HG02642 (cell line): Measurements from ENCODE around the gene APEH.
A peak's percentile ranks its signal among the peaks of the same experiment; 100 is the strongest.

Experiments used
- ATAC-seq: cut with Tn5 transposase; IDR thresholded peaks from one replicate; pipeline ENCODE4 v1.9.1; 2021; ENCODE audit warnings: mild to moderate bottlenecking; ENCODE audit not compliant: unreplicated experiment, poor library complexity

Gene APEH

GRCh38 chr3:49673715-49674496 is at the start of gene APEH:
Gene APEH (plus strand): TSS chr3:49674351. CDS start chr3:49674402, 51 bp downstream.
- peak; percentile 81 for ATAC-seq

- no peak for ATAC-seq
These were observed 49.1 kb upstream of the APEH start for GRCh38 chr3:49625071-49625470.

DNA sequence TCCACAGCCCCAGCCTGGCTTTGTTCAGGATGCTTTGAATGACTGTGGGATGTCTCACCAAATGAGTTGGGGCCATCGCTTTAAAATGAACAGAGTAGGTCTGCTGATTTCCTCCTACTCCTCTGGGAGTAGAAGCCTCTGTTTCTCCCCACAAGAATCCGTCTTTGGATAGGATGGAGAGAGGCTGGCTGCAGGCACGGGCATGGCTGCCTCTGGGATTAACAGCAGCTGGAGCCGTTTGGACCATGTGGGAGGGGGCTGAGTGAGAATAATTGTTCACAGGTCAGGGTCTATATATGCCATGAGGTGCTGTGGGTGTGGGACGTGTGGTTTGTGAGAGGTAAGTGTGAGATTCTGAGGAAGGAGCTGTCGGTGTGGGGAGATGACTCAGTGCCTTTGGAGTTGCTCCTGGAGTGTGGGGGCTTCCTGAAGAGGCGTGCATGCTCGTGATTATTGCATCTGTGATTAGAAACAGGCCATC is 48.0 kb upstream of the APEH start:
- ATAC-seq, result no peak

DNA sequence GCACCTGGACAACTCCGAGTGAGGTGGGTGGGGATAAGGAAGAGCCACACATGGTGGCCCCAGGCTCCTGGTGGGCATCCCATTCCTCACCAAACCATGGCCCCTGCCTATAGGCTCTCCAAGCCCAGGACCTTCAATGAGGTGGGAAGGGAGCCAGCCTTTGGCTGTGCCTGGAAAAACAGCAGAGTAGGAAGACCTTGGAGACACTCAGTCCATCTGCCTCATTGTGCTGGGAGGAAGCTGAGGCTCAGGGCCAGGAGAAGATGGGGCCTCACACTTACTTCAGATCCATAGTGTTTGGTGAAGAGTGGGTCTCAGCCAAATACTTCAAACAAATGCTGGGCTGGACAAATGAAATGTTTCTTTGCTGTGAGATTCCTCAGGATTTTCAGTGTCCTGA is 47.4 kb upstream of the APEH start:
- ATAC-seq, result no peak

DNA sequence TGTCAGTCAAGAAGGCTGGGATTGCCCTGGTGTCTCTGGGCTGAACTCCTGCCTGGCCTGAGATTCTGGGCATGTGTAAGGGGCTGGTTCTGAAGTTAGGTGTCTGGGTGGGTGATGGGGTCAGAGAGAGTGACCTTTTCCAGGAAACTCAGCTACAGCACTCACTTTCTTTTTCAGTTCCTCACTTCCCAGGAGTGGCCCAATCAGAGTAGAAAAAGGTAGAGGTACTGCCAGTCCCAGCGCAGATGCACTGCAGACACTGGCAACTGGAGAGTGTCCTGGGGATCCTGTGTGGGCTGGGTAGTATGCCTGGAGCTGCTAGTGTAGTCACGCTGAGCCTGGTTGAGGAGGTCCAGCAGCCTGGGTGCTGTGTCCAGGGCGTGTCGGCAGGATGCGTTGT is 46.5 kb upstream of the APEH start:
- no peak for ATAC-seq

DNA sequence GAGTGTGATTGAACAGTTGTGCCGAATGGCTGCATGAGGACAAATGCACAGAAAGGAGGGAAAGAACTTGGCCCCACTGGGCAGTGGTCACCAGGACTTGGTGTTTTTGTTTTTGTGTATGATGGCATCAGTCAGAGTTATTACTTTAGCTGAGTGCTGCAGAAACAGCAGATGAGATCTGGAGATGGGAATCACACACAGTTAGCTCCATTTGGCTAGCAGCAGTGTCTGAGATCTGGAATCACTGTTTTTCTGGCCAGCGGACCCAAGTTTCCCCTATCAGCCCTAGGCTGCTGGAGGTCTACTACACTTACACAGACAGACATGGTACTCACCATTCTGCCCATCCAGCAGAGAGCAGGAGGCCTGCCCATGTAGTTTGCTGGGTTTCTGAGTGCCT is 45.9 kb upstream of the APEH start:
- no peak for ATAC-seq

DNA sequence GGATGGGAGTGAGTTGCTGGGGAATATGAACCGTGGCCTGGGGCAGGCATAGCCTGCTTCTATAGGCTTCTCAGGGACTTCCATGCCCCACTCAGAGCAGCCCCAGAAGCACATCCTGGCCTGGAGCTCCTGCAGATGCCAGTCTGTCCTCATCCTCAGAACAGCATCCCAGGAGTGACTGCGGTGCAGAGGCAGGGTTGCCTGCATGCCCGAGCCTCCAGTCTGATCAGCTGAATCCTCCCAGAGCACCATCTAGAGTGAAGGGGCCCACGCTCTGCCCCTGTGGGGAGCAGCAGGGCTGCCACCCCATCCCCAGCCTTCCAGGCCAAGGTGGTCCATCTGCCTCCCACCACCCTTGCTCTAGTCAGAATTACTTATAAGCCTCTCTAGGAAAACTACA is 44.7 kb upstream of the APEH start:
- ATAC-seq, result no peak

DNA sequence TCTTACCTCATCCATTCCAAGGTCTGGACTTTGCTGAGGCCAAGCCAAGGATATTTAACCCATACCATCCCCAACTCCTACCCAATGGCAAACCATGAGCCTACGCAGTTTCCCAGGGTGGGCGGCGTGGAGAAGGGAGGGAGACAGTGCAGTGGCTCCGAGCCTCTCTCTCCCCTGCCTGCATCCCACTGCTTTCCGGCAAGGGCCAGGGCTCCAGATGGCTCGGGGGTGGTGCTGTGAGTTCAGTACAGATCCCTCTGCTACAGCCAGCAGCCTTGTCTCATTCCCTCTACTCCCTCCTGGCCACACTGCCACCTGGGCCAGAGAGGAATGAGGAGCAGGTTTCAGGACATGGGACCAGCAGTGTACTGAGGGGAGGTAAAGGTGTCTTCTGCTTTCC is 44.3 kb upstream of the APEH start:
- ATAC-seq, result no peak

DNA sequence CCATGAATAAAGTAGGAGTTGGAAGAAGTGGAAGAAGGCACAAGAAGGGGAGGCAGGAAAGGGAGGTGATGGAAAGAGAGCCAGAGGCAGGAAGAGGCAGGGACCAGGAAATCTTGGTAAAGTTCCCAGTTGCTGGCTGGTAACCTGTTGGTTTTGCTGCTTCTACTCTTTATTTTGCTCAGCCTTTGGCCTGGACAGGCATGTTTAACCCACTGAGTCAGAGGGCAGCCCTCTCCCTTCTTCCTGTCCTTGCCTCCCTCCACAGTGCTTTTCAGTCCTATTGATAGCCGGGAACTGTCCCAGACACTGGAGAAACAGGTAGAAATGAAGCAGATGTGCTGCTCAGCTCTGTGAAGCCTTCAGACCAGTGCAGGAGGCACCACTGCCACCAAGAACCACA is 43.4 kb upstream of the APEH start:
- no peak for ATAC-seq

DNA sequence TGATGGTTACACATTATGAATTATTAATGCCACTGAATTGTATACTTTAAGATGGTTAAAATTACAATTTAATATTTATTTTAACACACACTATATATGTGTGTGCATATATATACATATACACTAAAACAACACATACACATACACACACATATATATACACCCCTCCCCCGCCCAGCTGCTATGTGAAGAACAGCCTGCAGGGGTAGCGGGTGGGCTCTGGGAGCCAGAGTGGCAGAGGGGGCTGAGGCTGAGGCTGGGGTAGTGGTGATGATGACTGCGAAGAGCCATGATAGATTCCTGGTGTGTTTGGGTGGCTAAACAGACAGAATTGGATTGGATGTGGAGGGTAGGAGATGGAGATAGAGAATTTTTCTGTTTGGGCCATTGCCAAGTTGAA is 39.4 kb upstream of the APEH start:
- no peak for ATAC-seq

DNA sequence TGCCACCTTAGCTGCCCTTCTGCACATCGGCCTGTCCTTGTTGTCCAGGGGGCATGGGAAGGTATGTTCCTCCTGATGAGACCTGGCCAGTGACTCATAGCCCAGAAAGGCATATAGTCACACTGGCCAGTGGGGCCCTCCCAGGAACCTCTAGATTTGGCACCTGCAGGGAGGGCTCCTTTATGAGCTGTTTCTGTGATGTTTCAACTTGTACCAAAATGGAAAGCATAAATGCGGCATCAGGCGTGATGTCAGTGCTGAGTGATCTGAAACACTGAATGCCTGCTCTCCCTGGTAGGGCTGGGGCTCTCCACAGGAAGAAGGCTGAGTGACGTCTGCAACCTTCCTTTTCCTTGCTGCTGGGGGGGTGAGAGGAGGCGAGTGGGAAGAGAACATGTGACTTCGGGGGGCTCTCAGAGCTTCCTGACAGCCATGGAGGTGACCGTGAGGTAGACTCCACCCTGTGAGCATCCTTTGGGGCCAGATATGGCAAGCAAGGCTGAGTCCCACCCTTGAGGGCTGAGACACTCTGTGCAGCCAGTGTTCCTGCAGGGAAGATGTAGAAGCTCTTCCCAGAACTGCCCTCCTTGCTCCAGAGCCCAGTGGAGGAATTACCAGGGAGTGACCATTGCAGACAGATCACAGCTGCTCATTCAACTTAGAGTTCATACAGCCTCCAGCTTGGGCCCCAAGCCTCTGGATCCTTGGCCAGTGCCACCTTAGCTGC is 37.1 kb upstream of the APEH start:
- ATAC-seq, result no peak

GRCh38 chr3:49638445-49638844 is 35.7 kb upstream of the APEH start:
- ATAC-seq, result no peak

GRCh38 chr3:49639551-49639950 is 34.6 kb upstream of the APEH start:
- ATAC-seq, result no peak

DNA sequence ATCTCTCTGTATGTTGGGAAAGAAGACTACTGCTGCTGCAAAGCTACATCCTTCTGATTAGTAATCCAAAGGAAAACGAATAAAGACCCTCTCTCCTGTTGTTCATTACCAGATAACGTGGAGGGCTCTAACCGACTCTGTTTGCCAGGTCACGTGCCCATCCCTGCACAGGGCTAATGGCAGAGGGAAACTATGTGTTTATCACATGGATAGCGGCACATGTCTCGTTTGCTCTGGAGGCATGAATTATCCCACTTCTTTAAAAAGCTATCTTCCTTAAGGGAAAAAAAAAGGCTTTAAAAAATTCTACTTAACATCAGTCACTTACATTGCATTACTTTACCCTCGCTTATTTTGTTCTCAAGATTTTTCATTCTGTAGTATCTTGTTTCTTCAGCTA is 32.9 kb upstream of the APEH start:
- ATAC-seq, result no peak

DNA sequence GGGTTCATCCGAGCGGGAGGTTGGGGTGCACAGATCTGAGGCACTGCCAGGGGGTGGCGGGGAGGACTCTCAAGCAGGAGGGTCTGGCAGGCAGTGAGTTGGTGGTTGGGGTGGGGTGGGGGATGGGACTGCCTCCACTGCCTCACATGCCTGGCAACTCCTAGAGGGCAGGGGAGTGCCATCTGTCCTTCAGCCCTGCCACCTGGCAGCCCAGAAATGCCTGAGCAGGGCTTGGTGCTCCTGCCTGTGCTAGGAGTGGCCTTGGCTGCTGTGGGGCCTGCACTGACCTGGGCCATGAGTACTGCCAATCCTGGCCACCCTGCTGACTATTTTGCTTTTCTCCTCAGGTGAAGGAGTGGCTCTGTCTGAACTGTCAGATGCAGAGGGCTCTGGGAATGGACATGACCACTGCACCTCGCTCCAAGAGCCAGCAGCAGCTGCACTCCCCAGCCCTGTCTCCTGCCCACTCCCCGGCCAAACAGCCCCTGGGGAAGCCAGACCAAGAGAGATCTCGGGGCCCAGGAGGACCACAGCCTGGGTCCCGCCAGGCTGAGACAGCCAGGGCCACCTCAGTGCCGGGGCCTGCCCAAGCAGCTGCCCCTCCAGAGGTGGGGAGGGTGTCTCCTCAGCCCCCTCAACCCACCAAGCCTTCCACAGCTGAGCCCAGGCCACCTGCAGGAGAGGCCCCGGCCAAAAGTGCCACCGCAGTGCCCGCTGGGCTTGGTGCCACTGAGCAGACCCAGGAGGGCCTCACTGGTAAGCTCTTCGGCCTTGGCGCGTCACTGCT is 32.0 kb upstream of the APEH start:
- ATAC-seq, result no peak

- ATAC-seq, result no peak
These were observed 31.4 kb upstream of the APEH start for GRCh38 chr3:49642708-49643145.

DNA sequence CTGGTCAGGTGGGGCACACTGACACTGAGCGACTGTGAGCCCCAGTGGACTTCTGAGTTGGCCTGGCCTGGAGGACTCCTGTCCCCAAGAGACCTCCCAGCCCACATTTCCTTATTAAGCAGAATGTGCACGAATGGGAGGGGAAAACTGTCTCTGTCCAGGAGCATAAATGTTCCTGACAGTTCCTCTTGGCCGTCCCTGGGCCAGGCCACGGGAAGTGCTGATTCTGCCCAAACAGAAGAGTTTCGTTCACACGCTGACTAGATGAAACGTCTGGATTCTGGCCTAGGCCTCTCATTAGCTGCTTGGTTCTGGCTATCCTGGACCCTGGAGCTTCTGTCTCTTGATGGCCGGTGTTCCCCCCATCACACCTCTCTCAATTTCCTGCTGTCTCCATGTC is 29.5 kb upstream of the APEH start:
- no peak for ATAC-seq

- ATAC-seq, result no peak
These were observed 27.9 kb upstream of the APEH start for GRCh38 chr3:49646236-49646635.

DNA sequence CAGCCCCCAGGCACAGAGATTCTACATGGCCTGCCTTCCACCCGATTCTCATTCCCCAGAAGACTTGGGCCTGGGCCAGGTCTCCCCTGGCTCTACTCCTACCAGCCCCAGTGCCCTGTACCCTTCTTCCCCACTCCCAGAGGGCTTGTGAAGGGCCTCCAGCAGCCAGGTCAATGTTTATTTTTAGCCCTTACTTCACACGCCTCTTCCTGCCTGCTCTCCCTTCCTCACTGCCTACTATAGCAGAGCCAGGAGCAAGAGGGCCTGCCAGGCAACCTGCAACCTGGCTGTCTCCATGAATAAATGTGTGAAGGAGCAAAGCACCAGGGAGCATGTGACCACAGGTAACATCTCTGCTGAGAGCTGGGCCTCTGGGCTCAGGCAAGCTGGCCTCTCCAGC is 26.4 kb upstream of the APEH start:
- ATAC-seq, result no peak

DNA sequence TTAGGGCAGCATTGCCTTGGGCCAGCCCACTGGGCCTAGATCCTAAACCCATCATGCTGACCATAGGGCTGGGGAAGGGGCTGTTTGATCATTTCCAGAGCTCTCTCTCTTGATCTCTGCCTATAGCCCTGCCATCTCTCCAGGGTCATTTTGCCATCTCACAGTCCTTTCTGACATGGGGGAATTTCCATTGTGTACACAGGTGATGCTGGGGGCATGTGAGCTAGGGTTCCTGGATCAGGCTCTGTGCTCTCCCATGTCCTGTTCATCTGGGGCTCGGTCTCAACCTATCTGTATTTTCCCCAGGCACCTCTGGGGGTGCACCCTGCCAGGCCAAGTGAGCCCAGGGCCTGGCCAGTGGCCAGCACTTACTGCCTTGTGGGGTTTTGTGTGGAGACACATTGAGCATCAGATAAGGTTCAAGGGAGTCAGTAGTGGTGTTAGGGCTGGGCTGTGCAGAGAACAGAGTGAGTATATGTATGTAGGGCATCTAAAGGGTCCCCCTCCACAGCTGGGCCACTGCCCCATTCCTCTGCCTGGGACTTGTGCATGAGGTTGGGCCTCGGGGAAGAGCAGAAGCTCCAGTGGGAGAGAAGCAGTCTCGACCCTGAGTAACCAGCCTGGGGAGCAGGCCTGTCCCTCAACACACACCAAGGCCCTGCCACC is 25.7 kb upstream of the APEH start:
- no peak for ATAC-seq
